Measurements from ENCODE around the gene XKR3.
"Not testable (repeated sequence)": the region's sequence is repeated elsewhere in the genome, so short reads cannot be mapped to it uniquely, and the experiment has no call there.

XKR3 gene

DNA sequence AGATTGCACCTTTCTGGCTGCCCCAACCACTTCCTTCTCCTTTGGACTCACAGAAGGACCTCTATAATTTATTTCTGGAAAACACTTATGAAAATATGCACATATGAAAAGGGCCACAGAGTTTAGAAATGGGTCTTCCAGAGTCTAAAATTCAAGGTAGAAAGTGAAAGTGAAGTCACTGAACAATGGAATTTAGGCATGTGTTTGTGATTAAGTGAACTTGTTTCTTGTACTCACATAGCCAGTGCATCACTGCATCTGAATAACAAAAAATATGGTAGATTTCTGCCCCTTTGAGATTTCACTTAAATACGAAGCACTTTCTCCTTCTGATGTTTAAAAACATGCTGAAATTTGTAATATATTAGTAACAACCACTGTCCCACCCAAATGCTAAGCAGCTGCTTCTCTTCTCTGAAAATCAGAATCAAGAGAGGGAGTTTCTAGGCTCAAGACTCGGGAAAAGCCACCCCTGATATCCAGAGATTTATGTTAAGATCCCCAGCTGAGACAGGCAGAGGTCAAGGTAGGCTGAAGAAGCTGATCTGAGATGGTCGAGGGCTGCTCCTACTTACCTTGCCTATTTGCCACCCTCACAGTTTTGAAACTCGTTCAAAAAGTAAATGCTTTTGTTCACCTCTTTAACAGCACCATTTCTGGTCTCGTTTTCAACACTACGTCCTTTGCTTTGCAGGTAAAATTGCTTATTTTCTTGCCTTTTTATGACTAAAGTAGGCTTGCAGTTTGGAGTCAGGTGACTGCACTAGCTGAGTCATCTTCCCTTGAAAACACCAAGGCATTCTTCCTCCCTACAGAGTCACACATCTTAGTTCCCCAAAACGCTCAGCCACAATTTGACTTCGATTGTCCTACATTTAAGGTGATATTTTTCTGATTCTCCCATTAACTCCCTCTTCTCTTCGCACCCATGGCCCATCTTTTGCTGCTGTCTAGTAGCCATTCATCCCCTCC is at the start of gene XKR3:
XKR3 (minus strand) TSS at position 696 of the 972 bp plus-strand sequence. CDS start 17,338 bp downstream, outside the sequence.
- DNase-seq, result no peak

DNA sequence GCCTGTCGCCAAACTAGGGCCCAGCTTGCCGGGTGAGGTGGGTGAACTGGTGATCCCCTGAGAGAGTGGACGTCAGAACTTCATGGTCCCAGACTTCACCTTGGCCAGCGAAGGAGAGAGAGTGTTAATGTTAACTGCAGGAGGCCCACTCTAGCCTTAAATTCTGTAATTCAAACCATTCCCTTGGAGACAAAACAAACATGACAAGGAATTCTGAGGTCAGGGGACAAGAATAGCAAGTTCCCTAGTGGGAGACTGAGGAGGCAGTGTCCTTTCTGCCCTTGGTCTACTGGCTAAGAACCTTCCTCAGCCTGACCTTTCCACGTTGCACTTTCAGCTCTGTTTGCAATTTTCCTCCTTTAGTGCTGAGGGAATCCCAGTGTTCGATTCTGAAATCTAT is 44.4 kb upstream of the XKR3 start:
- DNase-seq, result not testable (repeated sequence)

DNA sequence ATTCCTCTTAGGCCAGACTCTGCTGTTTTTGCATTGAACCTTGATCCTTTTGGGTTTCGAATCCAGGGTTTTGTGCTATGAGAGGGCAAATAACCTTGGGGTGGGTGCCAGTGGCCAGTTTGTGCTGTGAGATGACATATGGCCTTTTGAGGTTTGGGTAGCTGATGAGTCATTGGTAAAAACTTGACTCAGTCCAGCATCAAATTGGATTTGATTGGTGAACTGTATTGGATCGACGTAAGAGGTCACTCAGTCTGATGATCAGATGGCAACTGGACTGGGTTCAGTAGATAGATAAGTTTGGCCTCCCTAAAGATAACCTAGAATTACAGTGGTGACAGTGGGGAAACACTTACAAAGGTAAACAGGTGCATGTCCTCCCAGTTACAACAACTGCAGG is 41.0 kb upstream of the XKR3 start:
- DNase-seq, result no peak

DNA sequence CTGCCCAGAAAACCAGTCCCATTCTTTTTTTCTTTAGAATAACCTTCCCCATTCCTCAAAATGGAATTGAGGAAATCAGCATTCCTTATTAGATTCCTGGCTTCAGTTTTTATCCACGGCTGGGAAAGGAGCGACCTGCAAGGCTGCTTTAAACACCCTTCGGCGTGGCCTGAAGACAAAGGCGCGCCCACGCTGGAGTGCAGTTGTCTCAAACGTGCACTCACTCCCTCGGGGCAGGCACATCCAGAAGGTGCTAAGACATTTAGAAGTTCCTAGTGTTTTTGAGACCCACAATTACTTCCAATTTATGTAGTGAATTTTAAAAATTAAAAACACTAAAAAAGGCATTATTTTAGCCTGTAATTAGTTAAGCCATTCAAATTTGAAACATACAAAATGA is 31.6 kb upstream of the XKR3 start:
- DNase-seq, result not testable (repeated sequence)

DNA sequence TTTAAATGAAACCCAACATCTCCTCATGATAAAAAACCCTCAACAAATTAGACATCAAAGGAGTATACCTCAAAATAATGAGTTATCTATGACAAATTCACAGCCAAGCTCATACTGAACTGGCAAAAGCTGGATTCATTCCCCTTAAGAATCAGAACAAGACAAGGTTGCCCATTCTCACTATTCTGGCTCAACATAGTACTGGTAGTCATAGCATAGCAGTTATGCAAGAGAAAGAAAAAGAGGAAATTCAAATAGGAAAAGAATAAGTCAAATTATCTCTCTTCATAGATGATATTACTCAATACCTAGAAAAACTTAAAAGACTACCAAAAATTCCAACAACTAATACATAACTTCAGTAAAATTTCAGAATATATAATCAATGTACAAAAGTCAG is 29.4 kb upstream of the XKR3 start:
- no peak for DNase-seq

DNA sequence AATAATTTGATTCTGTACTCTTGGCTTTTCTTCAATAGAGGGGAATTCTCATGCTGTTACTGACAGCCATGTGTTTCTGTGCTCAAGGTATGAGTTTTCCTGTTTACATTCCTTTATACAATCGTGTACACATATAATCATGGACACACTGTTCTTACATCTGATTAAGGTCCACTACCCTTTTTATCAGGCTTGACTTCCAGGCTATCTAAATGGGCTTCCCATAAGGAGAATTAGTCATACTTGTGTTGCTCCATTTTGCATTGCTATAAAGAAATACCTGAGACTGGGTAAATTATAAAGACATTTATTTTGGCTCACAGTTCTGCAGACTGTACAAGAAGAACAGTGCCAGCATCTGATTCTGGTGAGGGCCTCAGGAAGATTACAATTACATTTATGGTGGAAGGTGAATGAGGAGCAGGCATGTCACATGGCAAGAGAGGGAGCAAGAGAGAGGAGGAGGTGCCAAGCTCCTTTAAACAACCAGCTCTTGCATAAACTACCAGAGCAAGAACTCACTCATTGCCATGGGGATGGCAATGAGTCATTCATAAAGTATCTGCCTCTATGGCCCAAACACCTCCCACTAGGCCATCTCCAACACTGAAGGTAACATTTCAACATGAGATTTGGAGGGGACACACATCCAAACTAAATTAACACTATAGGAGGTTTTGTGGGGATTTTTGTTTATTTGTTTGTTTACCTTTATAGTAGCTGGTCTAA is 26.2 kb upstream of the XKR3 start:
- DNase-seq, result not testable (repeated sequence)

DNA sequence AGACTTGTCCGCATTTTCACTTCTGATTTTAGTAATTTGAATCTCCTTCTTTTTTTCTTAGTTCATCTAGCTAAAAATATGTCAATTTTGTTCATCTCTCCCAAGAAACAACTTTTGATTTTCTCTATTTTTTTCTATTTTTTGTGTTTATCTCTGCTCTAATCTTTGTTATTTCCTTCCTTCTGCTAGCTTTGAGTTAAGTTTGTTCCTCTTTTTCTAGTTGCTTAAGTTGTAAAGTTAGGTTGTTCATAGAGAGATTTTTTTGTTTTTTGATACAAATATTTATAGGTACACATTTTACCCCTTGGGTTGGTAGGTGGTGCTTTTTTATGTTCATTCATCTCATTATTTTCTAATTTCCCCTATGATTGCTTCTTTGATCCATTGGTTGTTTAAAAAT is 22.1 kb upstream of the XKR3 start:
- DNase-seq, result no peak

DNA sequence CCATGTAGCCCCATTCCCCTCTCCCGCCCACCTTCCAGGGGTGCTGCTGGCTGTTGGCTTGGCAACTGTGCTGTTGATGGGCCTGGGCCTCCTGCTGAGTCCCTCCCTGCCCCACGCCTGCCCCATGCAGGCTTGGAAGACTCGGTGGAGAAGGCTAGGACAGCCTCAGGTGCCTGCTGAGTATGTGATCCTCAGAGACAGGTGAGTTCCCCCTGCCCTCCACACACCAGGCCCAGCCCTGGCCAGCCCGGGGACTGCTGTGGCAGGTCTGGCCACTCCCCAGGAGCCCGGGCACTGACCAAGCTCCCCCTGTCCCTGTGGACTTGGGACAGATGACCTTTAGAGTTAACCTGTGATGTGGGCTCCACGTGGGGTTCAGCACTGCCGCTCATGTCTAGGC is 20.7 kb upstream of the XKR3 start:
- no peak for DNase-seq

DNA sequence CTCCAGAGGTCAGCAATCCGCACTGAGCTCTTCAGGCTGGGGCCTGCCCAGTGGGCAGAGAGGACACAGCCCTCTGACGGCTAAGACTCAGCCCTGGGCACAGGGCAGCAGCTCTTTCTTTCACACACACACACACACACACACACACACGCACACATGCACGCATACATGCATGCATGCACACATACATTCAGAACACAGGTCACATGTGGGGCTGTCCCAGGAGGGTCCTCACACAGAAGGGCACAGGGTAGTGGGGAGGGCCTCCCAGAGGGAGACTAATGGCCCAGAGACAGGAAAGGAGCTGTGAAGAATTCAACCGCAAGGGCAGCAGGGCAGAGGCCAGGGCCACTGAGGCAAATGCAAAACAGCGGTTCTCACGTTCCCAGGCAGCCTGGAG is 20.3 kb upstream of the XKR3 start:
- no peak for DNase-seq

DNA sequence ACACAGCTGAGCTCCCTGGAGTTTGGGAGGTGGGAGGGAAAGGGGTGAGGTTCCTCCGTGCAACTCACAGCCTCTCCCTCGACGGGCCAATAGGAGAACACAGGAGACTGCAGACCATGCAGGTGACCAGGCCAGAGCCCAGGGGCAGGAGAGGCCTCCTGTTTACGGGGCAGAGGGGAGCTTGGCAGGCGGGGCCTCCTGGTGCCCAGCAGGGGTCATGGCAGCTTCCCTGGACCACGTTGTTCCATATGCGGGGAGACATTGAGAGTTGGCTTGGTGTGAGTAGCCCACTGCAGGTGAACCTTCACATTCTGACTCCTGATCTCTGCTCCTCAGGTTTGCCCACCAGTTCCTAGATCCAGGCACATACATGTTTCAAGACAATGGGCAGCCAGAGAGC is 19.3 kb upstream of the XKR3 start:
- DNase-seq, result no peak

DNA sequence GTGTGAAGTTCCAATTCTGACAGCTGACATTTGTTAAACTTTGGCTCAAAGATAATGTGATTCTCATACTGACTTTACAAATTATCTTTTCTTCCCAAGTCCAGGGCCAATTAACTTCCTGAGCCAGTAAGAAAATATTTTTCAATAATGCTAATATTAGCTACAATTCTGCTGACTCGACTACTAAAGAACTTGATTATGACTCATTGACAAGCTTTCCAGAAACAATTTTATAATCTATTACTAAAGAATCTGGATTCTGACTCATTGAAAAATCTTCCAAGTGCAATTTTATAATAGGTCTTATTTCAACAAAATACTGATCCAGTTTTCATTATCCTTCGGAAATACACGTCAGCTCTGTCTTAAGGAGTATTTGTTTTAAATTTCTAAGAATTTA is 12.9 kb upstream of the XKR3 start:
- no peak for DNase-seq

DNA sequence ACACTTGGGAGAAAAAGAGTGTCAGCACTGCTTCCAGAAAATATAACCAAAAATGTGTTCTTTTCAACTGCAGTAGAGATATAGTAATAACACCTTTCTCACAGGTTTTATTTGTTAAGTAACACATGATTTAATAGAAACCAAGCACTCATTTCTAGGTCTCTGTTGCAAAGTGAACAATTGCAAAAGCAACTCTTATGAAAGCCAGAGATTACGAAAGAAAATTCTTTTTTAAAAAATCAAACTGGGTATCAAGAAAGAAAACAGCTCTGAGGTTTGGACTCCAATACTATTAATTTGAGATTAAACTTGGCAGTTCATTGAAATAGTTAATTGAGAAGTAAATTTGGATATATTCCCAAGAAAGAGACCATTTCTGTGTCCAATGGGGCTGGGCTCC is 9.8 kb upstream of the XKR3 start:
- no peak for DNase-seq

DNA sequence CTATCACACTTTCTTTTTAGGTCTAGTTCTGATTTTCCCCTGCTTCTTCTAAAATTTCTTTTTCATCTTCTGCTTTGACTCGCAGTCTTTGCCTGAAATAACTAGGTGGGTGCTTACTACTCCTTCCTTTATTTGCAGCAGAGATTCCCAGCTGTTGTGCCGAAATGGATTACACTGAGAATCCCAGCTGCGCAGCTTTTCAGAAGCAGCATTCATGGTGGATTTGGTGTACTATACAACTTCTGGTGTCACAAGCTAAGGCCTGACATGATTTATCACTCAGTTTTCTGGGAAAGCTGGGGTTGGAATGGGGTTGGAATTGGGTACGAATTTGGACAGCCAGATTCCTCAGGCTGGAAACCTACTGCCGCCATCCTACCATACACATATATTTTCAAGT is 6.0 kb upstream of the XKR3 start:
- DNase-seq, result no peak

DNA sequence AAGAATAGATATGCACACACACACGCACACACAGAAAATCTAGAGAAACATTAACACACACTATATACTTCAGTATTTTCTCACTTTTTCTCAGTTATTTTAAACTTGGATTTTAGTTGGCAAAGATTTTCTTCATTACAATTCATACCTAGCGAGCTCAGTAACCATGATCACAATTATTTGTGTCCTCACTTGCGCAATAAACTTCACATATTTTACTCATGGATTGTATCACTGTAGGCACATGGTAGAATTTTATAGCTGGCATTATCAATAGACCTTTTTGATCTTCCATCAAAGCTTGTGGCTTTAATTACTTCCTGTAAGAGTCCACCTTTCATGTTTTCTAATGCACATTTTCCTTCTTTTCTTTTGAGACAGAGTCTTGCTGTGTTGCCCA is 4.8 kb upstream of the XKR3 start:
- no peak for DNase-seq

DNA sequence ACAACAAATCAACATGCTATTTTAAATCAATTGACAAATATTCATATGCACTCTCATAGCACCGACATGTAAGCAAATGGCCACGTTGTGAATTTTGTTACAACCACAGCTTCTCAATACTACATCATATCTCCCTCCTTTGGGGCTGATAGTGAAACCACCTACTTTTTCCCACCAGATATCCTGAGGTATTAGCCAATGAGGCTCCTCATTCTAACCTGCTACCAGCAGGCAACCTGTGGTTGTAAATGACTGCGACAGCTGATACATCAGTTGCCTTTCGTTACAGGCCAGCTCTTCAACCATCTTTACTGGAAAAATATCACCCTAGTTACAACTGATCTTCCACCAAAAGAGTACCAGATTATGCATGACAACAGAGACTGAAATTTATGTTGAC is 3.7 kb upstream of the XKR3 start:
- DNase-seq, result no peak

DNA sequence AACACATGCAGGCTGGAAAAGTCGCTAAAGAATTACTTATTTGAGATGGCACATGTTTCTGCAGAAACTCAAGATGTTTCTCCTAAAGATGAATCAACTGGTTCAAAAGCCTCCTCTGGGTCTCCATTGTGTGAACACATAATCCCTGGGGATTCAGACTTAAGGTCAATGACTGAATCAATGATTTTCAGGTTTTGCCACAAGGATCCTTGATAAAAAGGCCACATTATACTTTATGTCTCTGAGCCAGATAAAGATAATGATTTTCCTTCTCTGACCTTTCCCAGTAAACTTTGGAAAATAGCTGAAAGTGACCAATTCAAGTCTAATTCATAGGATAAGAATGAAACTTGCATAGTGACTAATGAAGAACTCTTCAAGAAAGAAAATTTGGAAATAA is 2.3 kb upstream of the XKR3 start:
- no peak for DNase-seq

DNA sequence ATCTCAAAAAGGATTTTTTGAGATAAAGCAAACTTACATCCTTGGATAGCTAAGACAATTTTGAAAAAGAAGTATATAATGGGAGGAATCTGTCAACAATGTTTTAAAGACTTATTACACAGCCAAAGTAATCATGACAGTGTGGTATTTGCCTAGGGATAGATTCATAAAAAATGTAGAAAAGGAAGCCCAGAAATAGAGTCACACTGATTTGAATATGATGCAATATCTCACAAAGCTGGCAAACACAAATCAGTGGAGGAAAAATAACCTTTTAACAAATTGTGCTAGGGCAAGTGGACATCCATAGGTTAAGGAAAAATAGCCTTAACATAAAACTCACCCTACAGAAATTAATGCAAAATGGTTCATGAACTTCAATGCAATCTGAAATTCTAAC is 6.0 kb downstream of the XKR3 start:
- no peak for DNase-seq

DNA sequence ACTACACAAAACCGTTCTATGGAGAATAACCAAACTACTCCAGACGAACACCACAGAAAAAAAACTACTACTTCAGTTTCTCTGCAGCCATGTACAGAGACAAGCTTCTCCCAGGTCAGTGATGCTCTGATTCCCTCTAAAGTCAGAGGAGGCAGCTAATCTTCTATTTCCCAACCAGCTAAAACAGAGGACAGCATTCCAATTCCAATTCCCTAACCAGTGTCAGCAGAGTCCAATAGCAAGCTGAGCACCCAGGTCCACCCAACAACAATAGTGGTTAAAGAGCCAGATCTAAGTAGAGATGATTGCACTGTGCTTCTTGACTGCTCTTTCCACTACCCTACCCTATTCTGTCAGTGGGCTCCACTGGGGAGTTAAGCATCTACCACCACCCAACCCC is 6.7 kb downstream of the XKR3 start:
- no peak for DNase-seq

DNA sequence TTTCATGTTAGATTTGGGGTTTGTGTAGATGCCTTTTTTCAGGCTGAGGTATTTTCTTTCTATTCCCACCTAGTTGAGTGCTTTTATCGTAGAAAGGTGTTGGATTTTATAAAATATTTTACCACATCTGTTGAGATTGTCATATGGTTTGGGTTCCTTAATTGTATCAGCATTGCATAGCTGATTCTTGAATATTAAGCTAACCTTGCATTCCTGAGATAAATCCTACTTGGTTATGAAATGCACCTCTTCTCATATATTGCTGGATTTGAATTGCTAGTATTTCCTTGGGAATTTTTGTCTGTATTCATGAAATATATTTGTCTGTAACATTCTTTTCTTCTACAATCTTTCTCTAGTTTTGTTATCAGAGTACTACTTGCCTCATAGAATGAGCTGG is 10.1 kb downstream of the XKR3 start:
- DNase-seq, result no peak

DNA sequence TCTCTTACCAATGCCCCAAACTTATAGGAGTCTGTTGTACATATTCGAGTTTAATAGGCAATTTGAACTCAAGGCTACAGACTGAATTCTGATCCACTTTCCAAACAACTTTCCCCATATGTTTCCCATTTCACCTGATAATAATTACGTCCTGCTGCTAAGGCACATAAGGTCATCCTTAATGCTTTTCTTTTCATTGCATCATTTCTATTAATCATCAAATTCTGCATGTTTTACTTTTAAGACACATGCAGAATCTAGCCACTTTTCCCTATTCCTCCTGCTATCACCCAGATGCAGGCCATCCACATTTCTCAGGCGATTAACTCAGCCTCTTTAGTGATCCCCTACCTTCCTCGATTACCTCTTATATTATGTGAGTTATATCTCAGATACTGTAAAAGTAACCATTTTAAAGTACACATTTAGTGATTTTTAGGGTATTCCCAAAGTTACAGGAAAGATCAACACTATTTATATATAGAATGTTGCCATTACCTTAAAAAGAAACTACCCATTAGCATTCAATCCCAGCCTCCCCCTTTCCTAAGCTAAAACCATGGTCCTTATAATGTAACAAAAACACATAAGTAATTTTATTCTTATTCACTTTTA is 14.9 kb downstream of the XKR3 start:
- DNase-seq, result no peak

DNA sequence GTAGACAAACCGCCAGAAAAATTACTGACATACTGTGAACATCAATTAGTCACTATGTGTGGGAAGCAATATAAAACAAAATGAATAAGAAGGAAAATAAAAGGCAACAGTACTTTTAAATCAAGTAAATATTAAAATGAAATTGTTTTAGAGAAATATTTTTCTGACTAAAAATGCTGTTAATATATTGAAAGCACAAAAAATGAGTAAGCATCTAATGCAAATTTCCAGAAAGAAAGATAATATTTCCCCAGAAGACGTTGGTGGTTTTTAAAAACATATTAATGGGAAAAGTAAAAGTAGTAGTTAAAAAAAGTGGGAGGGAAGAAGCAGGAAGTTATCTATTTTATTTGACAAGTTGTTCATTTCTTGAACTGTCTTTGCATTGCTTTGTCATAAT is 16.5 kb downstream of the XKR3 start:
- DNase-seq, result no peak

DNA sequence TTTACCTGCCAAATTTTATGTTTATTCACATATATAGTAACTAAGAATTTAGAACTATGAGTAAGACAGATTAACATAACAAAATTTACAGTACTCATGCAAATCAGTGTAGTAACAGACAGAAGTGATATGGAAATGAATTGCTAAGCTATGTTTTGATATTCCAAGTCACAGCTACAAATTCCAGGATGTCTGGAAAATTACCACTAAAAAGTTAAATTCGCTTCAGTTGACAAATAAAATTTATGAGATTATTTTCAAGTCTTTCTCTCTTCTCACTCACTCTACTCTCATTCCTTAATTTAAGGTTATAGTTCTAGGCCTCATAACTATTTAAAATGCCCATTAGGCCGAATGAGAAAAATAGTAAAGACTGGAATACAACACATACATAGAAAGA is 18.1 kb downstream of the XKR3 start:
- no peak for DNase-seq

DNA sequence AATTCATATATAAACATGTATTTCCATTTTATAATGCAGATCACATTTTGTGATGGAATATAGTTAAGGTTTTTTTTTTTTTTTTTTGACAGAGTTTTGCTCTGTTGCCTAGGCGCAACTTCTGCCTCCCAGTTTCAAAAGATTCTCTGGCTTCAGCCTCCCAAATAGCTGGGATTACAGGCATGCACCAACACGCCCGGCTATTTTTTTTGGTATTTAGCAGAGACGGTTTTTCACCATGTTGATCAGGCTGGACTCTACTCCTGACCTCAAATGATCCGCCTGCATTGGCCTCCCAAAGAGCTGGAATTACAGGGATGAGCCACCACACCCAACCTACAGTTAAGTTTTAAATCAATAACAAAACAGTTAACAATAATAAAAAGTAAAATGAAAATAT is 18.8 kb downstream of the XKR3 start:
- DNase-seq, result no peak

DNA sequence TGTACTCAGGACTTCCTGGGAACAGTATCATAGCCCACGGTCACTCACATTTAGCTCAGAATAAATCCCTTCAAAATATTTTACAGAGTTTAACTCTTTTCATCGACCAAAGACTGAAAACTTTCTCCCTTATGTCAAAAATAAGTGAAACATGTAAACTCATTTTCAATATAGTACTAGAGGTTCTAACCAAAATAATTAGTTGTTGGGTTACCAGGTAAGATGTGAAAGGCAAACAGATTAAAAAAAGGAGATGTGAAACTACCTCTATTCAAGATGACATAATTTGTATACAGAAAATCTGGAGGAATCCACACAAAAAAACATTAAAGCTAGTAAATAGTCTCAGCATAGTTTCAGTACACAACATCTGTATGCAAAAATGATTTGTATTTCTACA is 20.3 kb downstream of the XKR3 start:
- DNase-seq, result no peak
